ENCODE data around the gene MARK2.
A peak's percentile ranks its signal among the peaks of the same experiment; 100 is the strongest.

Gene MARK2

GRCh38 chr11:63831326-63831725 is 7.6 kb upstream of the MARK2 start:
- no peak for DNase-seq

GRCh38 chr11:63832336-63832735 is 6.6 kb upstream of the MARK2 start:
- no peak for DNase-seq

DNA sequence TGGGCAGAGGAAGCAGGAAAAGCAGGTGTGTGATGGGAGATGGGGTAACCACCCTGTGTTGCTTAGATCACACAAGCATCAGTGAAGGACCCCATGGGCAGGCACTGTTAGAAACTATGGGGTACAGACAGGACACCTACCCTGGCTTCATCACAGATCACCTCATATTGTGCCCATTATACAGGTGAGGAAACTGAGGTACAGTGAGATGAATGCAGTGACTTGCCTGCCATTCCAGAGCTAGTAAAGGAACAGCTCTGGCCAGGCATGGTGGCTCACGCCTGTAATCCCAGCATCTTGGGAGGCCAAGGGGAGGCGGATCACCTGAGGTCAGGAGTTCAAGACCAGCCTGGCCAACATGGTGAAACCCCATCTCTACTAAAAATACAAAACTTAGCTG is 5.9 kb upstream of the MARK2 start:
- DNase-seq: no peak

DNA sequence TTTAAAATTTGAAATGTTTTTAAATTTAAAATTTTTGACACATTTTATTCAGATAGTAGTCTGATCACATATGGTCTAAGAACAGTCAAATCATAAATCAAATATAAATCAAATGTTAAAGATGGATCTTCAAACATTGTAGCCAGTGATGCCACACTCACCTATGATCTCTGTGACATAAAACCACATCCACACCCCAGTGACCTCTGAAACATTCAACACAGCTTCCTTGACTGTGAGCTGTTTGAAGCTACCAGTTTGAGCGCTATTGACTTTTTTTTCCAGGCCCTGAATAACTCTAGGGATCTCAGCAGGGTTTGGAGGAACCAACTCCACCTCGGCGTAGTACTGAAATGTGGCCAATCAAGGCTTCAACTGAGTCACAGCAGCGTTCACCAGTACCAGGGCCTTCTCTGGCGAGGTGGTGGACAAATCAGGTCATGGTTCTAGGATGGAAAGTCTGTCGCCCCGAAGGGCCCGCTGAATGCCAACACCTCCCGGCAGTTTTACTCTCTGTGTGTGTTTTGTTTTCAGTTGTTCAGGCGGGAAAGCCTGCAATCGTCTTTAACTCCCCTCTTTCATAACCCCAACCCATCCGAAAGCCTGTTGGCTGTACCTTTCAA is 4.3 kb upstream of the MARK2 start:
- no peak for DNase-seq

- no peak for DNase-seq
Observed at GRCh38 chr11:63835158-63835545, 3.8 kb upstream of the MARK2 start.

DNA sequence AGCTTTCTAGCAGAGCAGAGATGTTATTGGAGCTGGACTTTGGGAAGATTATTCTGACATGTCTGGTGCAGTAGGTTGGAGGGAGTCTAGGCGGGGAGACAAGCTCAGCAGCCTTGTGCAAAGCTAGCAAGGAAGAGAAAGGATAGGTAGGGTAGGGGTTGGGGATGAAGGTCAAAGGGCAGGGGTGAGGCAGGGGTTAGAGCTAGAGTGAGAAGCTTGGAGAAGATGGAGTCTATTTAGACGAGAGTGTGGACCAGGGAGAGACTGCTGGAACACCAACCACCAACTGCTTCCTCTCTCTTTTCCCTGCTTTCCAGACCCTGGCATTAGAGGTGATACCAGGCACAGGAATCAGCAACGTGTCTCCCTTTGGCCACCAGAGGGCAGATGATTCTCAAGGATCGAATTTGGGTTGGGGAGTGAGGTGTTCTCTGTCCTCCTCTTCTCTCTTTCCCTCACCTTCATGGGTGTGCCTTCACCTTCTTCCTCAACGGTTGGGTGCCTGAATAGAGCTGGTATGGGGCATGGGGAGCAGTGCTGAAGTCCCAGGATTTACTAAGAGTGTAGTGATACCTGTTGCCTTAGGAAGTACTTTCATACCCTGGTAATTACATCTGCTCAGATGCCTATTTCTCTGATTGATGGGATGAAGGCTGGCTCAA is 1.8 kb upstream of the MARK2 start:
- peak; percentile 80 for DNase-seq

DNA sequence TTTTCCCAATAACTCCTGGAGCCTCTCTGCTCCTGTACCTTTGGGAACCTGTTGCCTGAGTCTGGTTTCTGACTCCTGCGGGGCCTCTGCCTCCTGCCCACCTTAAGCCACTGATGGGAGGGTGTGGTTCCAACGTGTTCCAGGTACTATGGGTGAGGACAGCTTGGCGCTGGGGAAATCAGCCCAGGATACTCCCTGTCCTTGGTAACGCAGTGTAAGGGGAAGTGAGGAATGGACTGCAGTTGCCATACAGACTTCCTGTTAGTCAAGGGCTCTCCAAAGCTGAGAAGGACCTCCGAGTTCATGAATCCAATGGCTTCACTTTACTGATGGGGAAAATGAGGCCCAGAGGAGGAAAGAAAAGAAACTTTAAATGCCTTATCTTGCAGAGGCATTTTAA is 1.2 kb upstream of the MARK2 start:
- no peak for DNase-seq

- no peak for DNase-seq
Observed at GRCh38 chr11:63838150-63838677, 696 bp upstream of the MARK2 start.

GRCh38 chr11:63839508-63840355 is 822 bp downstream of the MARK2 start:
- peak; percentile 47 for DNase-seq

DNA sequence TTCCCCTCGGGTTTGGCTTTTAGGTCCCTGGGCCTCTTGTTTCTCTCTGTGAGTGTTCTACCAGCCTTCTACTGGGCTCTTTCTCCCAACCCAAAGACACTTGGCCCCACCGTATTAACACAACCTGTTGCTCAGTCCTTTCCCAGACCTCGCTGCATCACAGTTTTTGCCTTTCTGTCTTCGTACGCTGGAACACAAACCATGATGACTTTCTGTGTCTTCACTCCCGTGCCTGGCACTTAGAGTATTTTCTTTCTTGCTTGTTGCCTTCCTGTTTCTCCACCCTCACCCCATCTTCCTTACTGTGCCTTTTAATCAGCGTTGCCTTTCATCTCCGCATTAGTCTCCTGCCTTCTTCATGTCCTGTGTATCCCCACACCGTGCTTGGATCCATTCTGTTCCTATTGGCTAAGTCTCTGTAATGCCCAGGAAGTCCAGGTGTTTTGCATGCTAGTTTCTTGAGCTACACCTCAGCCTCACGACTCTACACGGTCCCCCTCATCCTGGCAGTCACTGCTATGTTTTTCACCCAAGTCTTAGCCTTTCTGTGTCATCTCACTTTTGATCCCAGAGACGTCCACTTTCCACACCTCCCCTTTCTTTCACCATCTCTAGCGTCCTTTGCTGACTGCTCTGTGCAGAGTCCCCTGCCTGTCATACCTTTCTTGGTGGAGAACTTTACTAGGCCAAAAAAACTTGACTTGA is 1.6 kb downstream of the MARK2 start:
- no peak for DNase-seq

GRCh38 chr11:63841554-63841953 is 2.6 kb downstream of the MARK2 start:
- no peak for DNase-seq

DNA sequence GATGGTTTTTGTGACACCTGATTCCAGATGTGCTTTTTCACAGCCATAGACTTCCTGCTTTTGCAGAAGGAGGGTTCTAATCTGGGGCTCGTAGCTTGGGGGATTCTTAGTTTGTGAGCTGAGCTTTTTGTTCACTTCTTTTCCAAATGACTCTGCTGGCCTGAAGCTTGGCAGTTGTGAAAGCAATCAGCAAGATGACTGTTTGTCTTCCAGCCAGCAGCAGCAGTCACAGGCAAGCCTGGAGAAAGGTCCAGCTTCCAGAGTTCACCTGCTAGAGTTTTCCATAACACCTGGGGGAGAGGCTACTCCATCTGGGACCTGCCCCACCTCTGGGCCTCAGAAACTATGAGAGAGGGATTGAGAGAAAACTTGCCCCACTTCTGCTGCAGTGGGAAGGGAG is 4.1 kb downstream of the MARK2 start:
- no peak for DNase-seq

DNA sequence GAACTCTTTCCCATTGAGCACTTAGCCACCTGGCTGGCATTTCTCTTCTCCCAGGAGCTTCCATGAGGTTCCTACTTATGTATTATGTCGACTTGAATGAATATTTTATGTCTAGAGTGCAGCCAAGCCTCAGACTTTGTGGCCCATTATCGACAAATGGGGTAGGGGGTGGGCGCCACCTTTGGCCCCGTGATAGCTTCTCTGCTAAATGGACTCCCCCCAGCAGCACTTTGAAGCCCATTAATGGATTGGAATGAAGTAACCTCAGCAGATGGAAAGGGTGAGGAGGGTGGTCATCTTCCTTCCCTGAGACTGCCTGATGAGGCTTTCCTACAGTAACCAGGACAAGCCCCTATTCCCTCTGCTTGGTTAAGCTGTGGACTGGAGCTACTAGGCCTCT is 5.9 kb downstream of the MARK2 start:
- DNase-seq: no peak

DNA sequence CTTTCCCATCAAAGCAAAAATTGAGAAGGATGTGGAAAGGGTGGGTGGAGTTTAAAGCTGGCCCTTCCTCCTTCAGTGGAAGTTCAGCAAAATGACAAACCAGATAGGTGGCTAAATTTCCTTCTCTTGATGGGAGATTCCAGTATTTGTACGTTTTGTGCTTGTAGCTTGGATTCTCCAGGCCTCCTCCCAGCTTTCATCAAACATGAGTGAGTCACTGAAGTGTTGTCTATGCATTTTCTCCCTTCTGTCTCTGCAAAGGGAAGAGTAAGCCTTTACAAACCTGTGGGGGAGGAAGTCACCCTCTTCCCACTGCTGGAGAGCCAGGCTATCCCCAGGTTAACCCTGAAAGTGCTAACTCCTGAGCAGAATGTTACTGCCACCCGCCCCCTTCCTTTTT is 6.4 kb downstream of the MARK2 start:
- no peak for DNase-seq

- DNase-seq: no peak
Observed at GRCh38 chr11:63845911-63846310, 7.0 kb downstream of the MARK2 start.

DNA sequence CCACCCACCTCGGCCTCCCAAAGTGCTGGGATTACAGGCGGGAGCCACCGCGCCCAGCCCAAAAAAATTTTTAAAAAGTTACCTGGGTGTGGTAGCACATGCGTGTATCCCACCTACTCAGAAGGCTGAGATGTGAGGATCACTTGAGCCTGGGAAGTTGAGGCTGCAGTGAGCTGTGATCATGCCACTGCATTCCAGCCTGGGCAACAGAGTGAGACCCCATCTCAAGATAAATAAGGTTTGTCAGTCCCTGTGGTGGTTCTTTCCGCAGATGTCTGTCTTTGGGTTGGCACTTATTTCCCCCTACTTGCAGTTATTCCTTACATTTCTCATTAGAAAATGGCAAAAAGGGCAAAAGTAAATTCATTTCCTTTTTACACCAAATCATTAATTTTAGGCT is 8.0 kb downstream of the MARK2 start:
- DNase-seq: no peak

DNA sequence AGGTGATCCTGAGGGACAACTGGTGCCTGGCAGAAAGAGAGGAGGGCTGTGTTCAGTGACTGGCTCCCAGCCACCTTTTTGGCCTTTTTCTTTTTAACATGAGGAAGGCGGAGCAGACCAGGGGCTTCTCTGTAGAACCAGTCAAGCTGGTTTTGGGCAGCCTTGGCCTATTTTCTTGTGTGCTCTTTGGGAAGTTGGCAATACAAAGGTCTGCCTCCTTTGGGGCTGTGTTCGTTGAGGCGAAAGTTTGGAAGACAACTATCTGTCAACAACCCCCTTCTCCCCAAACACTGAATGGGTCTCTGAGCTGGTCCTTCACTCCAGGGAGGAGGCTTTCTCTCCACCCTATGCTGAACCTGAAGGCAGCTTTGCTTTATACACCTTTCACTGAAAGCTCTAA is 8.5 kb downstream of the MARK2 start:
- no peak for DNase-seq

DNA sequence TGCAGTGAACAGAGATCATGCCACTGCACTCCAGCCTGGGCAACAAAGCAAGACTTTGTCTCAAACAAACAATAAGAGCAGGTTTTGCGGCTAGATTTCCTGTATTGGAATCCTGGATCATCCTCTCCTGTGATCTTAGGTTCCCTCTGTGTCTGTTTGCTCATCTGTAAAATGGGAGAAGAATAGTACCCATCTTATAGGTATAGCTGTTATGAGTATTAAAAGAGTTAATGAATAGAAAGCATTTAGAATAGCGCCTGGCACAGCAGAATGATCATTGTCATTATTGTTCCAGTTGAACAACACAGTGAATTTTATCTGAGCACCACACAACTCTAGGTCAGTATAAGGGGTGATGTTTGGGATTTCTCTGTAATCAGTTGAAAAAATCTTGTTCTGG is 10.8 kb downstream of the MARK2 start:
- DNase-seq: no peak

DNA sequence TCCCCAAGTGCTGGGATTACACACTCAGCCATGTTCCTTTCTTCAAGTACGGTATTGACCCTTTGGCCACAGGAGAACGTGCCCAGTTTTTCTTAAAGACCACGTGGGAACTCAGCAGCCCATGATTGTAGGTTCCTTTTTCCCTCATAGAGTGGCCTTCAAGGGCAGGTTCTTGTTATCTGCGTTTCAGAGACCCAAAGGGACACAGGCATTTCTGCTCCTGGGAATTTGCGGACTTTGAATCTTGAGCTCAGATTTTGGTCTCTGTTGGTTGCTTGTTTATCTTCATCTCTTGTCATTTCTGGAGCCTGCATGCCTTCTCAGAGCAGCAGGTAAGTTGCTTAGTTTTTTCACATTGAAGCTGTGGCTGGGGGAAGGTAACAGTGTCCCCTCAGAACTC is 12.0 kb downstream of the MARK2 start:
- no peak for DNase-seq

DNA sequence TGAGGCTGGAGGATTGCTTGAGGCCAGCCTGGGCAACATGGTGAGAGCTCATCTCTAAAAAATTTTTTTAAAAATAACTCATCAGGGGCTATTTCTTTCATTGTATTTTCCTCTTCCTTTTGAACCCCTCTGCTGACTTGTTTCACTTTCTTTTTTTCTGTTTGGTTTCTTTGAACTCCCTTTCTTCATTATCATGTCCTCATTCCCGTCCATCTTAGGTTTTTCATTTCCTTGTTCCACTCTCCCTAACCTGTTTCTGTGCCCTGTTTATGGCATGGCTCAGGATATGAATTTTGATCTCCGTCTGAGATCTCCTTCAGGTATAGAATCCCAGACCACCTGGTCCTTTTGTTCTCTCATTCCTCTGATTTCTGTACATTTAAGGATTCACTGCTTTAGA is 12.5 kb downstream of the MARK2 start:
- no peak for DNase-seq

GRCh38 chr11:63853476-63853875 is 14.6 kb downstream of the MARK2 start:
- DNase-seq: no peak

DNA sequence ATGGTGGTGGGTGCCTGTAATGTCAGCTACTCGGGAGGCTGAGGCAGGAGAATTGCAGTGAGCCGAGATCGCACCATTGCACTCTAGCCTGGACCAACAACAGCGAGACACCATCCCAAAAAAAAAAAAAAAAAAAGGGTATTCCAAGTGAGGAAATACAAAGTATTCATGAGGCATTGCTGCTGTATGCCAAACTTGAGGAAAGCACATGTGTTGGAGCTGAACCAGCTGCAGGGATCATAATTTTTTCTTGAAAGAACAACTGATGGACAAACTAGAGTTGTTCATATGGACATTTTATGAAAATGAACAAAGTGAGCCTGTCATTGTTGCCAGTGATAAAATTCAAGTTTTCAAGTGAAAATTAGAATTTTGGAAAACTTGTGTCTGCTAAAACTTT is 15.8 kb downstream of the MARK2 start:
- no peak for DNase-seq

DNA sequence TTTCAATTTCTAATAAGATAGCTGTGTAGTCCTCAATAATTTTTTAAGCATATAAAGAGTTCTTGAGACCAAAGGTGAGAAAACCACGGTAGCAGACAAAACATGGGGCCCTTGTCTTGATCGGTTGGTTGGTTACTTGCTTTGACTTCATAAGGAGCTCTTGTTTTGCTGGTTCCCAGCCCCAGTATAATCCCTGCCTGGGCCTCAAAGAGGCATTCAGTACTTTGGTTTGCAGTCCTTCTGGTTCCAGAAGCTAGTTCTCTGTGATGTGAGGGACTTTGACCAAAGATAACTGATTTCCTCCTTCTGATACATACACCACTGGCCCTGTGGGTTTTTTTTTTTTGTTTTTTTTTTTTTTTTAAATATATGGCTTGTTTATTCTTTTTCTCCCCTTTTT is 17.1 kb downstream of the MARK2 start:
- no peak for DNase-seq
